ENCODE data around the gene WRAP73.

WRAP73 gene

DNA sequence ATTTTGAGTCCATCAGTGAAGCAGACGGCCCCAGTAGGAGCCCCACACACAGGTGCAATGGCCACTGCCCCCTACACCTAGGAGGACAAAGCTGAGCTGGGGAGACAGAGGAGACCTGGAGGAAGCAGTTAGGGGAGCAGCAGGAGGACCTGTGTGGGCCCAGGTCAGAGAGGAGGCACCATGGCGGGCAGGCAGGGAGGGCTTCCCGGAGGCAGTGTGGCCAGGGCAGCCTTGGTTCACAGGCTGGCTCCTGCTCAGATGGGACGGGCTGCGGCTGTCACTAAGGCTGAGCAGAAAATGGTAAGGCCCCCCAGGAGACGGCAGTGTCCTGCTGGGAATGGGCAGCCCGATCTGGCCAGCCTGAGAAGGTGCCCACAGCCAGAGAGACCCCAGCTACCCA lies 54.0 kb downstream of the WRAP73 start:
- Histone ChIP-seq H3K9ac (ENCODE audit: low read length) (no peak overlapping the region), H3K27me3 (ENCODE audit: low read depth, low read length) (no peaks in the 10 kb centered on the region), H3K4me3 (ENCODE audit: low read length) (no peak overlapping the region), H3K4me2 (ENCODE audit: low read length) (no peak overlapping the region), H3K4me1 (ENCODE audit: low read length) (no peaks in the 10 kb centered on the region), H4K20me1 (ENCODE audit: insufficient read depth, low read length) (no peaks in the 10 kb centered on the region), H3K36me3 (replicated peaks; ENCODE audit: low read depth, low read length) (no peaks in the 10 kb centered on the region), H3K9me3 (ENCODE audit: insufficient read depth, low read length) (no peaks in the 10 kb centered on the region), H2AFZ (ENCODE audit: low read depth, low read length) (no peak overlapping the region), H3K27ac (ENCODE audit: low read length) (no peak overlapping the region), H3K79me2 (ENCODE audit: low read length) (no peaks in the 10 kb centered on the region)
- TF ChIP-seq EZH2phosphoT487 (IDR thresholded peaks at IDR 0.05; ENCODE audit: low read depth) (no peak), CTCF (IDR thresholded peaks at IDR 0.05; ENCODE audit: low read depth, low read length) (no peak)

DNA sequence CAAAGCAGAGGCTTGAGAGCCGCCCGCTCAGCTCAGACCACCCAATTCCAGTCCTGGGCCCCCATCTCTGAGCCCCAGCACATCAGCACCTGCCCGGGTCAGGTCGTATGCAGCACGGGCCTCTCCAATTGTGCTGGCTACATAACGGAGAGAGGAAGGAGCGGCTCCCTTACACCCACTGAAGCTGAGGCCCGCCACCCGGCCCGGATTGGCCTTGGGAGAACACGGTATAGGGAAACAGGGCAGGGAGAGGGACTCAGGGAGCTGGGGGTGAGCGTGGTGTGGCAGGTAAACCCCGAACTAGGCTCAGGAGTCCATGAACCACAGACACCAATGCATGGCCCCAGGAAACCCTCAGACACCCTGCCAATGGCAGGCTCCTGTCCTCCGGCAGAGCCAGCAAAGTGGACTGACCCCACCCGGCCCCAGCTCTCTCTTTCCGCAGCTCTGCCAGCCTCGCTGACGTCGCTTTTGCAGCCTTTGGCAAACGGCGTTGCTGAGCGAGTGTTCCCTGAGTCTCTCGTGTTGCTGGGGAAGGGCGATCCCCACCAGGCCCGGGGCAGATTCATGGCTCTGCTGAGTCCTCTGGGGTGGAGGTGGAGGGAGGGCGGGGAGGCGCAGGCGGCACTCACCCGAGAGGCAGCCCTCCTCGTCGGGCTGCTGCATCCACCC lies 55.1 kb downstream of the WRAP73 start:
- no peaks in the 10 kb centered on the region for H4K20me1 ChIP-seq (ENCODE audit: insufficient read depth, low read length)
- no peak for TF ChIP-seq CTCF (IDR thresholded peaks at IDR 0.05; ENCODE audit: low read depth, low read length)
- no peak for TF ChIP-seq EZH2phosphoT487 (IDR thresholded peaks at IDR 0.05; ENCODE audit: low read depth)
- H3K27me3 ChIP-seq (ENCODE audit: low read depth, low read length), result no peaks in the 10 kb centered on the region
- no peaks in the 10 kb centered on the region for H3K4me1 ChIP-seq (ENCODE audit: low read length)
- H3K27ac ChIP-seq (ENCODE audit: low read length), result no peak overlapping the region
- no peak overlapping the region for H3K4me3 ChIP-seq (ENCODE audit: low read length)
- no peak overlapping the region for H2AFZ ChIP-seq (ENCODE audit: low read depth, low read length)
- no peak overlapping the region for H3K9ac ChIP-seq (ENCODE audit: low read length)
- no peaks in the 10 kb centered on the region for H3K79me2 ChIP-seq (ENCODE audit: low read length)
- H3K4me2 ChIP-seq (ENCODE audit: low read length), result no peak overlapping the region
- no peaks in the 10 kb centered on the region for H3K9me3 ChIP-seq (ENCODE audit: insufficient read depth, low read length)
- H3K36me3 ChIP-seq (replicated peaks; ENCODE audit: low read depth, low read length), result no peaks in the 10 kb centered on the region

- Histone ChIP-seq H3K4me1 (ENCODE audit: low read length) (no peaks in the 10 kb centered on the region), H3K9ac (ENCODE audit: low read length) (no peak overlapping the region), H3K79me2 (ENCODE audit: low read length) (no peaks in the 10 kb centered on the region), H4K20me1 (ENCODE audit: insufficient read depth, low read length) (no peaks in the 10 kb centered on the region), H3K9me3 (ENCODE audit: insufficient read depth, low read length) (no peaks in the 10 kb centered on the region), H3K27me3 (ENCODE audit: low read depth, low read length) (no peaks in the 10 kb centered on the region), H3K27ac (ENCODE audit: low read length) (no peak overlapping the region), H3K4me2 (ENCODE audit: low read length) (no peak overlapping the region), H2AFZ (ENCODE audit: low read depth, low read length) (no peak overlapping the region), H3K36me3 (replicated peaks; ENCODE audit: low read depth, low read length) (no peaks in the 10 kb centered on the region), H3K4me3 (ENCODE audit: low read length) (no peak overlapping the region)
- no peak for TF ChIP-seq EZH2phosphoT487 (IDR thresholded peaks at IDR 0.05; ENCODE audit: low read depth)
- no peak for TF ChIP-seq CTCF (IDR thresholded peaks at IDR 0.05; ENCODE audit: low read depth, low read length)
Observed at GRCh38 chr1:3593745-3594144, 56.2 kb downstream of the WRAP73 start.

DNA sequence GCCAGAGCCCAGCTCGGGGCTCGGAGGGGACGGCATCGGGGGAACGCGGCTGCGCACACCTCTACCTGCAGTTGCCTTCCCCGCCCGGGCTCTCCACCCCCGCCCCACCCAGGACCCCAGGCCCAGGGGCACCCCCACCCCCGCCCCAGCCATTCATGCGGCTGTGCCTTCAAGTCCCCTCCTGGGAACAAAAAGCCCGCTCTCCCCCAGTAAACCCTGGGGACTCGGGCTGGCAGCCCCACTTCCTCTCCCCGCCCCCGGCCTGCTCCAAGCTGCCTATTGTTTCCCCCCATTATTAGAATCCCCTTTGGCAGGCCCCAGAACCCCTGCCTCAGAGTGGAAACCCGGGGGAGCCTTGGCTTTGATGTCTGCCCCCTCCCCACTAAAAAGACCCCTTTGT lies 56.6 kb downstream of the WRAP73 start:
- no peaks in the 10 kb centered on the region for H3K9me3 ChIP-seq (ENCODE audit: insufficient read depth, low read length)
- no peak overlapping the region for H2AFZ ChIP-seq (ENCODE audit: low read depth, low read length)
- H3K4me3 ChIP-seq (ENCODE audit: low read length), result no peak overlapping the region
- no peak overlapping the region for H3K9ac ChIP-seq (ENCODE audit: low read length)
- H3K27me3 ChIP-seq (ENCODE audit: low read depth, low read length), result no peaks in the 10 kb centered on the region
- no peaks in the 10 kb centered on the region for H3K4me1 ChIP-seq (ENCODE audit: low read length)
- no peaks in the 10 kb centered on the region for H4K20me1 ChIP-seq (ENCODE audit: insufficient read depth, low read length)
- no peak for TF ChIP-seq EZH2phosphoT487 (IDR thresholded peaks at IDR 0.05; ENCODE audit: low read depth)
- no peak overlapping the region for H3K4me2 ChIP-seq (ENCODE audit: low read length)
- H3K79me2 ChIP-seq (ENCODE audit: low read length), result no peaks in the 10 kb centered on the region
- no peak overlapping the region for H3K27ac ChIP-seq (ENCODE audit: low read length)
- no peaks in the 10 kb centered on the region for H3K36me3 ChIP-seq (replicated peaks; ENCODE audit: low read depth, low read length)

Measured in OCI-LY3 (cell line).